8988T (cell line): ENCODE measurements around the gene NBEAL1.
"Not testable (repeated sequence)": the region's sequence is repeated elsewhere in the genome, so short reads cannot be mapped to it uniquely, and the experiment has no call there.

ENCODE experiments used
- DNase-seq: peaks from one replicate; pipeline ENCODE4 v3.0.0; 2011

The NBEAL1 gene

GRCh38 chr2:203122317-203122986 is 107.8 kb downstream of the NBEAL1 start:
- no peak for DNase-seq

- no peak for DNase-seq
These were observed 112.3 kb downstream of the NBEAL1 start for GRCh38 chr2:203126996-203127395.

- DNase-seq = no peak
These were observed 120.4 kb downstream of the NBEAL1 start for GRCh38 chr2:203135105-203135504.

GRCh38 chr2:203143391-203143790 is 128.7 kb downstream of the NBEAL1 start:
- DNase-seq = no peak

- DNase-seq = no peak
These were observed 134.5 kb downstream of the NBEAL1 start for GRCh38 chr2:203149194-203149593.

GRCh38 chr2:203155406-203155805 is 140.7 kb downstream of the NBEAL1 start:
- DNase-seq = no peak

- not testable (repeated sequence) for DNase-seq
These were observed 148.0 kb downstream of the NBEAL1 start for GRCh38 chr2:203162722-203163121.

- DNase-seq = no peak
These were observed 149.7 kb downstream of the NBEAL1 start for GRCh38 chr2:203164311-203164935.

- no peak for DNase-seq
These were observed 153.1 kb downstream of the NBEAL1 start for GRCh38 chr2:203167751-203168150.

- DNase-seq = no peak
These were observed 155.8 kb downstream of the NBEAL1 start for GRCh38 chr2:203170502-203170901.

- DNase-seq = no peak
These were observed 160.7 kb downstream of the NBEAL1 start for GRCh38 chr2:203175371-203175770.

- DNase-seq = no peak
These were observed 162.7 kb downstream of the NBEAL1 start for GRCh38 chr2:203177361-203177760.

- no peak for DNase-seq
These were observed 171.2 kb downstream of the NBEAL1 start for GRCh38 chr2:203185864-203186263.

- not testable (repeated sequence) for DNase-seq
These were observed 175.9 kb downstream of the NBEAL1 start for GRCh38 chr2:203190547-203190946.

GRCh38 chr2:203191026-203191425 is 176.4 kb downstream of the NBEAL1 start:
- not testable (repeated sequence) for DNase-seq

- DNase-seq = no peak
These were observed 177.3 kb downstream of the NBEAL1 start for GRCh38 chr2:203191961-203192360.

GRCh38 chr2:203195331-203196036 is 180.8 kb downstream of the NBEAL1 start:
- no peak for DNase-seq

- no peak for DNase-seq
These were observed 186.2 kb downstream of the NBEAL1 start for GRCh38 chr2:203200866-203201265.

- no peak for DNase-seq
These were observed 186.8 kb downstream of the NBEAL1 start for GRCh38 chr2:203201426-203201825.

GRCh38 chr2:203209538-203209937 is 194.9 kb downstream of the NBEAL1 start:
- DNase-seq = no peak

GRCh38 chr2:203225423-203226039 is 210.9 kb downstream of the NBEAL1 start:
- DNase-seq = no peak

GRCh38 chr2:203229674-203230073 is 215.0 kb downstream of the NBEAL1 start:
- DNase-seq = not testable (repeated sequence)
